ENCODE results near the gene CALM3.

The CALM3 gene

DNA sequence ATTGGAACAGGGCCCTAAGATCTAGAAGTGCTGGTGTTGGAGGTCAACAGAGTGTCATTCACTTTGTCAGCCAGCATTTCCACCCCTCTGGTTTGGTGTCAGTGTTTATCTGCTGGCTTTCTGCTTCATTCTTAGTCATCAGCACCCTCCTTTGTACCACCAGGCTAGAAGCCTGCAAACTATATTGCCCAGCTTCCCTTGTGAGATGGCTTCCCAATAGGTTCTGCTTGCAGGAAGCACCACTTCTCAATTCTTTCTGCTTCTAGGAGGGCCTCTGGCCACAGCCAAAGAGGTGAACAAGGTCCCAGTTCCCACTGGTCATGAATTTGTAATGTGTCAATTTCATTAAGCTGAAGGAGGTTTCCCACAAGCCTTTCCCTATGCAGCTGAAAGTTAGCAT, 36.4 kb upstream of the CALM3 start:
- DNase-seq (ENCODE audit: low read depth, low spot score) = no peak
- POLR2A ChIA-PET = no interaction called here
- CTCF ChIA-PET = interaction anchor here (0.8 to 2.7 kb wide), 2 partner anchors 21 to 35 kb away, joined by 3 to 16 read pairs; no protein-coding TSS in a partner anchor
- H3K4me3 ChIP-seq (ENCODE audit: low read depth, low read length) = no peak overlapping the region
- no peak for TF ChIP-seq CTCF (IDR thresholded peaks at IDR 0.05; ENCODE audit: insufficient read depth, low read length, missing control alignments)

GRCh38 chr19:46571495-46571894, 29.6 kb upstream of the CALM3 start:
- DNase-seq (ENCODE audit: low read depth, low spot score) = no peak
- no peak overlapping the region for H3K4me3 ChIP-seq (ENCODE audit: low read depth, low read length)
- CTCF ChIA-PET = interaction anchor here (0.7 to 3.3 kb wide), 3 partner anchors 17 to 42 kb away, joined by 3 to 16 read pairs (median 3); no protein-coding TSS in a partner anchor
- POLR2A ChIA-PET = no interaction called here
- TF ChIP-seq CTCF (IDR thresholded peaks at IDR 0.05; ENCODE audit: insufficient read depth, low read length, missing control alignments) = peak; percentile 15

DNA sequence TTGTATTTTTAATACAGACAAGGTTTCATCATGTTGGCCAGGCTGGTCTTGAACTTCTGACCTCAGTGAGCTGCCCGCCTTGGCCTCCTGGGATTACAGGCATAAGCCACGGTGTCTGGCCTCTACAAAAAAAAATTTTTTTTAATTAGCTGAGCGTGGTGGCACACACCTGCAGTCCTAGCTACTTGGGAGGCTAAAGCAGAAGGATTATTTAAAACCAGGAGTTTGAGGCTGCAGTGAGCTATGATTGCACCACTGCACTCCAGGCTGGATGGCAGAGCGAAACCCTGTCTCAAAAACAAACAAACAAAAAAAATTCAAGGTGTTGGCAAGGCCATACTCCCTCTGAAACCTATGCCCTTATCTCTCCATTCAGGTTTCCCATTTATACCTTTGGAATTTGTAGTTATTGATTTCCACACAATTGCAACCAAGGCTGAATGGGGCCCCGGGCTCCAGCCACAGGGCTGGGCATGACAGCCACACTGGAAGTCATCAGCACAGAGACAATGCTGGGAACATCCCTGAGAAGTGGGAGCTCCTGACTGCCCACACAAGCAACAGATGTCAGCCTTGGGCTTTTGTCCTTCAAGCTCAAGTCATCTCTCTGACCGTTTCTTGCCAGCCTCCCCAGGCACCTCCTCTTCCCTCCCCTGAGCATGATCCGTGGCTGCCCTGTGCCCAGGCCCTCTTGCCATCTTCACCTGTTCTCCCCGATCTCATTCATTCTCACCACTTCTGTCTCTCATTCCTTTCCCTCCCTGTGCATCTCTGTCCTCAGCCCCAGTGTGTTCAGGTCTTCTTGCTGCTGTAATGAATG, 27.2 kb upstream of the CALM3 start:
- no peak overlapping the region for H3K4me3 ChIP-seq (ENCODE audit: low read depth, low read length)
- ChIA-PET POLR2A (no interaction called here), CTCF (interaction anchor here (1.6 to 3.3 kb wide), 2 partner anchors 36 to 44 kb away, joined by 3 to 16 read pairs; no protein-coding TSS in a partner anchor)
- TF ChIP-seq CTCF (IDR thresholded peaks at IDR 0.05; ENCODE audit: insufficient read depth, low read length, missing control alignments) = no peak
- DNase-seq (ENCODE audit: low read depth, low spot score) = no peak

DNA sequence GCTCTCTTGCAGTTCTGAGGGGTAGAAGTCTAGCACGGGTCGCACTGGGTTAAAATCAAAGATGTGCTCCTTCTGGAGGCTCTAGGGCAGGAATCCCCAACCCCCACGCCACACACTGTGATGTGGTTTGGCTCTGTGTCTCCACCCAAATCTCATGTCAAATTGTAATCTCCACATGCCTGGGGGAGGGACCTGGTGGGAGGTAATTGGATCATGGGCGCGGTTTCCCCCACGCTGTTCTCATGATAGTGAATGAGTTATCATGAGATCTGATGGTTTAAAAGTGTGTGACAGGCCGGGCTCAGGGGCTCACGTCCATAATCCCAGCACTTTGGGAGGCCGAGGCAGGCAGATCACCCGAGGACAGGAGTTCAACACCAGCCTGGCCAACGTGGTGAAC, 26.6 kb upstream of the CALM3 start:
- H3K4me3 ChIP-seq (ENCODE audit: low read depth, low read length) = no peak overlapping the region
- ChIA-PET CTCF (interaction anchor here (1.1 to 3.3 kb wide), 3 partner anchors 36 to 58 kb away, joined by 3 to 16 read pairs (median 3); no protein-coding TSS in a partner anchor), POLR2A (no interaction called here)
- TF ChIP-seq CTCF (IDR thresholded peaks at IDR 0.05; ENCODE audit: insufficient read depth, low read length, missing control alignments) = no peak
- no peak for DNase-seq (ENCODE audit: low read depth, low spot score)

DNA sequence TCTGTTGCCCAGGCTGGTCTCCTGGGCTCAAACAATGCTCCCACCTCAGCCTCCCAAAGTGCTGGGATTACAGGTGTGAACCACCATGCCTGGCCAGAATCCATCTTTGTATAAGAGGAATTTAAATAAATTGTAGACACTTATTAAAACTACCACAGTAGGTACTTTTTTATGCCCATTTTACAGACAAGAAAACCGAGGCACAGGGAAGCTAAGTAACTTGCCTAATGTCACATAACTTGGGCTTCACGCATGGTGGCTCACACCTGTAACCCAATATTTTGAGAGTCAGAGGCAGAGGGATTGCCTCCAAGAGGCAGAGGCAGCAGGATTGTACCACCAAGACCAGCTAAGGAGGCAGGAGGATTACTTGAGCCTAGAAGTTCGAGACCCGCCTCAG, 22.7 kb upstream of the CALM3 start:
- no peak for DNase-seq (ENCODE audit: low read depth, low spot score)
- no peak for TF ChIP-seq CTCF (IDR thresholded peaks at IDR 0.05; ENCODE audit: insufficient read depth, low read length, missing control alignments)
- CTCF ChIA-PET = interaction anchor here (1.6 kb wide), 1 partner anchor 83 kb away, joined by 3 read pairs; no protein-coding TSS in a partner anchor
- H3K4me3 ChIP-seq (ENCODE audit: low read depth, low read length) = no peak overlapping the region
- POLR2A ChIA-PET = interaction anchor here (0.6 kb wide), 1 partner anchor 22 kb away, joined by 3 read pairs; no protein-coding TSS in a partner anchor

DNA sequence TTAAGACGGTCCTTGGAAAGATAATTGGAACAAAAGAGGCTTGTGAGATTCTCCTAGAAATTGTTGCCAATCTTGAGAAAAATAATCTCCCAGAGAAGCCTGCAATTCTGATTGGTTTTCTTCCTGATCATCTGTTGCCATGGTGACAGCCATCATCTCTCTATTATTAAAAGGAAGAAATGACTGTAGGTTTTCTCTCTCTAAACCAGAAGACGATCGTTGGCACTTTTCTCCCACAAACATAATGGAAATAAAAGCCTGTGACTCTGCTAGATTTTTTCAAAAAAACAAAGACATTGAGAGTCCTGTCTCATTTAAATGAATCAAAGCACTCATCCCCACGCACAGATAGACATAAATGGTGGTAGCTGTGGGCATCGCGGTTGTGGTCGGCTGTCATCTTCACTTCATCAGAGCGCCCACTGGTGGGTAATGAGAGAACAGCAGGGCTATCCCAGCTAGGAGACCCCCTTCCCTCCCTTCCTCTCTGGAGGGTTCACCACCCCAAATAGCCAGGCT, 21.7 kb upstream of the CALM3 start:
- POLR2A ChIA-PET = no interaction called here
- CTCF ChIA-PET = interaction anchor here (1.0 to 1.6 kb wide), 4 partner anchors 10 to 82 kb away, joined by 3 to 5 read pairs (median 4); no protein-coding TSS in a partner anchor
- no peak for DNase-seq (ENCODE audit: low read depth, low spot score)
- no peak overlapping the region for H3K4me3 ChIP-seq (ENCODE audit: low read depth, low read length)
- peak; percentile 37 for TF ChIP-seq CTCF (IDR thresholded peaks at IDR 0.05; ENCODE audit: insufficient read depth, low read length, missing control alignments)
